Liver (tissue), 9 donors: ENCODE results near the gene PNLIPRP3. TPM values are rescaled to one million over a fixed set of nuclear protein-coding genes. Genes with fewer than 3 reads are reported as not detected.

Experiments used
- DNase-seq: peaks from one replicate; pipeline ENCODE4 v3.0.0-alpha.2; 2017; ENCODE audit warnings: low spot score
- H3K27ac ChIP-seq, 2 donors: one replicate each; pipeline ENCODE4 v1.7.0; 2013; ENCODE audit warnings: inconsistent platforms in 2 of 2, low read length in 2 of 2, control low read depth in 1 of 2, low read depth in 1 of 2, mild to moderate bottlenecking in 1 of 2
- H3K27me3 ChIP-seq, 4 donors: one replicate each; pipeline versions ENCODE4 v1.6.1 to v1.7.0; 2013; ENCODE audit warnings: low read length in 3 of 4, inconsistent platforms in 1 of 4, mild to moderate bottlenecking in 1 of 4, moderate library complexity in 1 of 4; ENCODE audit not compliant: control insufficient read depth in 4 of 4, insufficient read depth in 4 of 4
- H3K36me3 ChIP-seq, 4 donors: one replicate each; pipeline versions ENCODE4 v1.6.1 to v1.7.0; 2013; ENCODE audit warnings: low read length in 3 of 4, mild to moderate bottlenecking in 3 of 4, low read depth in 1 of 4, moderate library complexity in 1 of 4; ENCODE audit not compliant: control insufficient read depth in 4 of 4, insufficient read depth in 3 of 4
- H3K4me1 ChIP-seq, 4 donors: one replicate each; pipeline versions ENCODE4 v1.6.1 to v1.7.0; 2013; ENCODE audit warnings: low read length in 3 of 4, mild to moderate bottlenecking in 3 of 4, moderate library complexity in 1 of 4; ENCODE audit not compliant: control insufficient read depth in 4 of 4, insufficient read depth in 4 of 4
- H3K4me3 ChIP-seq, 3 donors: one replicate each; pipeline versions ENCODE4 v1.6.1 to v1.7.0; 2013; ENCODE audit warnings: low read length in 3 of 3, control low read depth in 1 of 3, low read depth in 1 of 3, mild to moderate bottlenecking in 1 of 3
- H3K9ac ChIP-seq, 2 donors: one replicate each; pipeline ENCODE4 v1.7.0; 2013; ENCODE audit warnings: low read length in 2 of 2, mild to moderate bottlenecking in 2 of 2, moderate library complexity in 2 of 2, control low read depth in 1 of 2, low read depth in 1 of 2
- H3K9me3 ChIP-seq, 4 donors: one replicate each; pipeline versions ENCODE4 v1.6.1 to v1.7.0; 2013; ENCODE audit warnings: low read length in 3 of 4; ENCODE audit not compliant: control insufficient read depth in 4 of 4
- EGR1 ChIP-seq, 2 donors: IDR thresholded peaks; 2 replicates each; pipeline ENCODE4 v1.6.1; 2016 to 2018; ENCODE audit warnings: antibody characterized with exemption in 2 of 2, low read depth in 2 of 2
- FOXA1 ChIP-seq: IDR thresholded peaks from 2 replicates; pipeline ENCODE4 v1.6.1; 2016; ENCODE audit warnings: antibody characterized with exemption
- FOXA2 ChIP-seq: IDR thresholded peaks from 2 replicates; pipeline ENCODE4 v1.6.1; 2016; ENCODE audit warnings: antibody characterized with exemption
- GABPA ChIP-seq, 2 donors: IDR thresholded peaks in 1 of 2; conservative IDR thresholded peaks in 1 of 2; 2 replicates each; pipeline ENCODE4 v1.6.1; 2016; ENCODE audit warnings: antibody characterized with exemption in 2 of 2, mild to moderate bottlenecking in 1 of 2, moderate library complexity in 1 of 2
- HNF4A ChIP-seq, 2 donors: conservative IDR thresholded peaks; 2 replicates each; pipeline ENCODE4 v1.6.1; 2016; ENCODE audit warnings: antibody characterized with exemption in 2 of 2, mild to moderate bottlenecking in 2 of 2
- HNF4G ChIP-seq: IDR thresholded peaks from 2 replicates; pipeline ENCODE4 v1.6.1; 2016; ENCODE audit warnings: antibody characterized with exemption
- JUND ChIP-seq, 2 donors: IDR thresholded peaks; 2 replicates each; pipeline ENCODE4 v1.6.1; 2016; ENCODE audit warnings: antibody characterized with exemption in 2 of 2
- NR2F2 ChIP-seq: IDR thresholded peaks from 2 replicates; pipeline ENCODE4 v1.6.1; 2016; ENCODE audit warnings: antibody characterized with exemption
- RAD21 ChIP-seq, 2 donors: IDR thresholded peaks; 2 replicates each; pipeline ENCODE4 v1.6.1; 2016; ENCODE audit warnings: antibody characterized with exemption in 2 of 2, mild to moderate bottlenecking in 2 of 2
- RXRA ChIP-seq, 2 donors: IDR thresholded peaks; 2 replicates each; pipeline ENCODE4 v1.6.1; 2017 to 2018; ENCODE audit warnings: antibody characterized with exemption in 2 of 2, mild to moderate bottlenecking in 1 of 2
- SP1 ChIP-seq: IDR thresholded peaks from 2 replicates; pipeline ENCODE4 v1.6.1; 2018; ENCODE audit warnings: antibody characterized with exemption, mild to moderate bottlenecking
- TAF1 ChIP-seq: conservative IDR thresholded peaks from 2 replicates; pipeline ENCODE4 v1.6.1; 2016; ENCODE audit warnings: antibody characterized with exemption, mild to moderate bottlenecking
- YY1 ChIP-seq: IDR thresholded peaks from 2 replicates; pipeline ENCODE4 v1.6.1; 2016; ENCODE audit warnings: antibody characterized with exemption, mild to moderate bottlenecking
- WGBS: extraction: QIAGEN DNeasy Blood & Tissue Kit; methylation state at CpG from one replicate; pipeline ENCODE4 v1.1.7; 2013; 5-methylcytosine and 5-hydroxymethylcytosine counted together
- polyA plus RNA-seq, 2 donors: library from polyadenylated mRNA; stranded (reverse) in 1 of 2; unstranded in 1 of 2; fragments of 200-250 nt in 1 of 2; fragments of >200 nt in 1 of 2; fragmentation: Nextera tagmentation in 1 of 2; extraction: Ambion mirVana in 1 of 2; gene quantifications; one replicate each; pipeline versions ENCODE4 v1.2.1 to v1.2.3, GENCODE V29; 2013 to 2015
- total RNA-seq, 2 donors: library from RNA; depleted of rRNA; stranded (reverse); fragments of >200 nt; gene quantifications; one replicate each; pipeline ENCODE4 v1.2.3, GENCODE V29; 2014
- TF ChIP-seq, protein P1 (sequence below): IDR thresholded peaks from 2 replicates; pipeline ENCODE4 v1.6.1; 2016; ENCODE audit warnings: antibody characterized with exemption
- TF ChIP-seq, protein P2 (sequence below): fragments of 150-350 bp; IDR thresholded peaks from 2 replicates; pipeline ENCODE4 v1.5.1; 2017; ENCODE audit warnings: improper control_type of control experiment, low read depth, low read length; ENCODE audit not compliant: missing input control
- TF ChIP-seq, protein P3 (sequence below): IDR thresholded peaks from 2 replicates; pipeline ENCODE4 v1.6.1; 2016; ENCODE audit warnings: antibody characterized with exemption
- TF ChIP-seq, protein P4 (sequence below): IDR thresholded peaks from 2 replicates; pipeline ENCODE4 v1.6.1; 2016; ENCODE audit warnings: antibody characterized with exemption, mild to moderate bottlenecking
- TF ChIP-seq, protein P5 (sequence below): IDR thresholded peaks from 2 replicates; pipeline ENCODE4 v1.6.1; 2016; ENCODE audit warnings: antibody characterized with exemption
- donor health status: healthy.
- donor health status: healthy.
- donor health status: healthy.
- donor health status: healthy.
- donor health status: healthy.

Gene PNLIPRP3
- total and polyA plus RNA-seq, 4 donors, result not detected

DNA sequence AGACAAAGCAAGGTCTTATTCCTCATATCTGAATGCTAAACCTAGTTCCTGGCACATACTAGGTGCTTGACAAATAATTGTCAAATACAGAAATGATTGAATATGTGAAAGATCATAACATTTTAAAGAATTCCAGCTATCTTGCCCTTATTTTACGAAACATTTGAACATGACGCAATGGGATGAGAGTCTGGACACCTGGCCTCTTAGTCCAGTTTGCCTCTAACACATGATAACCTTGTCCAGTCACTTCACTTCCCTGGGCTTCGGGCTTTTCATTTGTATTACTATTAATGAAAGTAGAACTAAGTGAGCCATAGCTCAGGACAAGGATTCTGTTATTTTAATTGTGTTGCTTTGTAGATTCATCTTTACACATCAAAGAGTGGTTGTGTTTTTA is 32.6 kb downstream of the PNLIPRP3 start:
- Histone ChIP-seq H3K4me3 (no peak overlapping the region), H3K9me3 (no peaks in the 10 kb centered on the region), H3K27me3 (peaks cover 0 to 2% (median 0%) of the 10 kb centered on the region in 4 donors), H3K27ac (no peak overlapping the region), H3K9ac (no peak overlapping the region), H3K4me1 (no peaks in the 10 kb centered on the region), H3K36me3 (no peaks in the 10 kb centered on the region)
- TF ChIP-seq SP1, result no peak
- no peak for TF ChIP-seq NR2F2
- no peak for TF ChIP-seq GABPA (IDR thresholded peaks at IDR 0.05 in 1 of 2, conservative IDR thresholded peaks at IDR 0.05 in 1 of 2)
- no peak for TF ChIP-seq FOXA2
- WGBS, result 93% methylated on average over 3 of the region's 3 CpGs
- no peak for DNase-seq

DNA sequence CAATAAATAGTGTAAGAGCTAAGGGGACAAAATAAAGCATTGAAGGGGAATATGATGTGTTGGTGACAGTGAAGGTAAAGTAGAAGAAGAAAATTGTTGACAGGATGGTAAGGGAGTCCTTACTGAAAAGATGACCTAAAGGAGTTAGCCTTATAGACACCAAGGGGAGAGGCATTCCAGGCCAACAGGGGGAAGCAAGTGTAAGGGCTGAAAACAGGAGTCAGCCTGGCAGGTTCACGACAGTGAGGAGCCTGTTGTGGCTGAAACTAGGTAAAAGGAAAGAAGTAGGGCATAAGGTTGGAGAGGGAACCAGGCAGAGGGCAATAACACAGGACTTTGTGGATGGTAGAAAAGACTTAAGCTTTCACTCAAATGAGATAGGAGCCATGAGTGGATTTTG is 34.0 kb downstream of the PNLIPRP3 start:
- Histone ChIP-seq H3K9ac (no peak overlapping the region), H3K27ac (no peak overlapping the region), H3K36me3 (no peaks in the 10 kb centered on the region), H3K4me1 (no peaks in the 10 kb centered on the region), H3K4me3 (no peak overlapping the region), H3K9me3 (no peaks in the 10 kb centered on the region), H3K27me3 (peaks cover 0 to 2% (median 0%) of the 10 kb centered on the region in 4 donors)
- TF ChIP-seq HNF4G, result no peak
- no peak for TF ChIP-seq SP1
- no peak for TF ChIP-seq FOXA2
- TF ChIP-seq HNF4A (conservative IDR thresholded peaks at IDR 0.05), result no peak
- no peak for TF ChIP-seq RAD21 (IDR thresholded peaks at IDR 0.05)
- TF ChIP-seq GABPA (IDR thresholded peaks at IDR 0.05 in 1 of 2, conservative IDR thresholded peaks at IDR 0.05 in 1 of 2), result no peak
- TF ChIP-seq, protein P1, sequence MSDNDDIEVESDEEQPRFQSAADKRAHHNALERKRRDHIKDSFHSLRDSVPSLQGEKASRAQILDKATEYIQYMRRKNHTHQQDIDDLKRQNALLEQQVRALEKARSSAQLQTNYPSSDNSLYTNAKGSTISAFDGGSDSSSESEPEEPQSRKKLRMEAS, result no peak
- TF ChIP-seq EGR1 (IDR thresholded peaks at IDR 0.05; ENCODE audit: low read depth in 2 of 2), result no peak
- no peak for TF ChIP-seq RXRA (IDR thresholded peaks at IDR 0.05)
- TF ChIP-seq, protein P2, sequence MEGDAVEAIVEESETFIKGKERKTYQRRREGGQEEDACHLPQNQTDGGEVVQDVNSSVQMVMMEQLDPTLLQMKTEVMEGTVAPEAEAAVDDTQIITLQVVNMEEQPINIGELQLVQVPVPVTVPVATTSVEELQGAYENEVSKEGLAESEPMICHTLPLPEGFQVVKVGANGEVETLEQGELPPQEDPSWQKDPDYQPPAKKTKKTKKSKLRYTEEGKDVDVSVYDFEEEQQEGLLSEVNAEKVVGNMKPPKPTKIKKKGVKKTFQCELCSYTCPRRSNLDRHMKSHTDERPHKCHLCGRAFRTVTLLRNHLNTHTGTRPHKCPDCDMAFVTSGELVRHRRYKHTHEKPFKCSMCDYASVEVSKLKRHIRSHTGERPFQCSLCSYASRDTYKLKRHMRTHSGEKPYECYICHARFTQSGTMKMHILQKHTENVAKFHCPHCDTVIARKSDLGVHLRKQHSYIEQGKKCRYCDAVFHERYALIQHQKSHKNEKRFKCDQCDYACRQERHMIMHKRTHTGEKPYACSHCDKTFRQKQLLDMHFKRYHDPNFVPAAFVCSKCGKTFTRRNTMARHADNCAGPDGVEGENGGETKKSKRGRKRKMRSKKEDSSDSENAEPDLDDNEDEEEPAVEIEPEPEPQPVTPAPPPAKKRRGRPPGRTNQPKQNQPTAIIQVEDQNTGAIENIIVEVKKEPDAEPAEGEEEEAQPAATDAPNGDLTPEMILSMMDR, result no peak
- no peak for TF ChIP-seq JUND (IDR thresholded peaks at IDR 0.05)
- TF ChIP-seq, protein P3, sequence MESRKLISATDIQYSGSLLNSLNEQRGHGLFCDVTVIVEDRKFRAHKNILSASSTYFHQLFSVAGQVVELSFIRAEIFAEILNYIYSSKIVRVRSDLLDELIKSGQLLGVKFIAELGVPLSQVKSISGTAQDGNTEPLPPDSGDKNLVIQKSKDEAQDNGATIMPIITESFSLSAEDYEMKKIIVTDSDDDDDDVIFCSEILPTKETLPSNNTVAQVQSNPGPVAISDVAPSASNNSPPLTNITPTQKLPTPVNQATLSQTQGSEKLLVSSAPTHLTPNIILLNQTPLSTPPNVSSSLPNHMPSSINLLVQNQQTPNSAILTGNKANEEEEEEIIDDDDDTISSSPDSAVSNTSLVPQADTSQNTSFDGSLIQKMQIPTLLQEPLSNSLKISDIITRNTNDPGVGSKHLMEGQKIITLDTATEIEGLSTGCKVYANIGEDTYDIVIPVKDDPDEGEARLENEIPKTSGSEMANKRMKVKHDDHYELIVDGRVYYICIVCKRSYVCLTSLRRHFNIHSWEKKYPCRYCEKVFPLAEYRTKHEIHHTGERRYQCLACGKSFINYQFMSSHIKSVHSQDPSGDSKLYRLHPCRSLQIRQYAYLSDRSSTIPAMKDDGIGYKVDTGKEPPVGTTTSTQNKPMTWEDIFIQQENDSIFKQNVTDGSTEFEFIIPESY, result no peak
- TF ChIP-seq, protein P4, sequence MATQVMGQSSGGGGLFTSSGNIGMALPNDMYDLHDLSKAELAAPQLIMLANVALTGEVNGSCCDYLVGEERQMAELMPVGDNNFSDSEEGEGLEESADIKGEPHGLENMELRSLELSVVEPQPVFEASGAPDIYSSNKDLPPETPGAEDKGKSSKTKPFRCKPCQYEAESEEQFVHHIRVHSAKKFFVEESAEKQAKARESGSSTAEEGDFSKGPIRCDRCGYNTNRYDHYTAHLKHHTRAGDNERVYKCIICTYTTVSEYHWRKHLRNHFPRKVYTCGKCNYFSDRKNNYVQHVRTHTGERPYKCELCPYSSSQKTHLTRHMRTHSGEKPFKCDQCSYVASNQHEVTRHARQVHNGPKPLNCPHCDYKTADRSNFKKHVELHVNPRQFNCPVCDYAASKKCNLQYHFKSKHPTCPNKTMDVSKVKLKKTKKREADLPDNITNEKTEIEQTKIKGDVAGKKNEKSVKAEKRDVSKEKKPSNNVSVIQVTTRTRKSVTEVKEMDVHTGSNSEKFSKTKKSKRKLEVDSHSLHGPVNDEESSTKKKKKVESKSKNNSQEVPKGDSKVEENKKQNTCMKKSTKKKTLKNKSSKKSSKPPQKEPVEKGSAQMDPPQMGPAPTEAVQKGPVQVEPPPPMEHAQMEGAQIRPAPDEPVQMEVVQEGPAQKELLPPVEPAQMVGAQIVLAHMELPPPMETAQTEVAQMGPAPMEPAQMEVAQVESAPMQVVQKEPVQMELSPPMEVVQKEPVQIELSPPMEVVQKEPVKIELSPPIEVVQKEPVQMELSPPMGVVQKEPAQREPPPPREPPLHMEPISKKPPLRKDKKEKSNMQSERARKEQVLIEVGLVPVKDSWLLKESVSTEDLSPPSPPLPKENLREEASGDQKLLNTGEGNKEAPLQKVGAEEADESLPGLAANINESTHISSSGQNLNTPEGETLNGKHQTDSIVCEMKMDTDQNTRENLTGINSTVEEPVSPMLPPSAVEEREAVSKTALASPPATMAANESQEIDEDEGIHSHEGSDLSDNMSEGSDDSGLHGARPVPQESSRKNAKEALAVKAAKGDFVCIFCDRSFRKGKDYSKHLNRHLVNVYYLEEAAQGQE, result no peak
- TF ChIP-seq NR2F2, result no peak
- no peak for TF ChIP-seq TAF1
- no peak for TF ChIP-seq YY1
- TF ChIP-seq FOXA1, result no peak
- TF ChIP-seq, protein P5, sequence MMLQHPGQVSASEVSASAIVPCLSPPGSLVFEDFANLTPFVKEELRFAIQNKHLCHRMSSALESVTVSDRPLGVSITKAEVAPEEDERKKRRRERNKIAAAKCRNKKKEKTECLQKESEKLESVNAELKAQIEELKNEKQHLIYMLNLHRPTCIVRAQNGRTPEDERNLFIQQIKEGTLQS, result no peak
- DNase-seq, result no peak
- WGBS, result 38% methylated on average over 1 of the region's 1 CpG
